ENCODE measurements around the gene STAT2.

Gene STAT2

GRCh38 chr12:56311003-56311402 lies 48.9 kb downstream of the STAT2 start:
- in situ Hi-C loops (cut with MboI; ENCODE audit: low pct_unique_long_range_greater_than_20kb, low sequenced_read_pairs, unreplicated experiment): no loop called here
- DNase-seq (ENCODE audit: low spot score): no peak
- TF ChIP-seq CTCF (IDR thresholded peaks at IDR 0.05; ENCODE audit: extremely low read depth, insufficient read depth, missing control alignments): no peak

GRCh38 chr12:56308714-56309113 lies 51.2 kb downstream of the STAT2 start:
- no peak for DNase-seq (ENCODE audit: low spot score)
- no peak for TF ChIP-seq CTCF (IDR thresholded peaks at IDR 0.05; ENCODE audit: extremely low read depth, insufficient read depth, missing control alignments)

GRCh38 chr12:56307221-56307965 lies 52.5 kb downstream of the STAT2 start:
- DNase-seq (ENCODE audit: low spot score): no peak
- in situ Hi-C loops (cut with MboI; ENCODE audit: low pct_unique_long_range_greater_than_20kb, low sequenced_read_pairs, unreplicated experiment): no loop called here

More at GRCh38 chr12:56308714-56309113, 51.2 kb downstream of the STAT2 start:
- in situ Hi-C loops (cut with MboI; ENCODE audit: low pct_unique_long_range_greater_than_20kb, low sequenced_read_pairs, unreplicated experiment): no loop called here

GRCh38 chr12:56304872-56305590 lies 54.9 kb downstream of the STAT2 start:
- no peak for TF ChIP-seq CTCF (IDR thresholded peaks at IDR 0.05; ENCODE audit: extremely low read depth, insufficient read depth, missing control alignments)

More at GRCh38 chr12:56307221-56307965, 52.5 kb downstream of the STAT2 start:
- TF ChIP-seq CTCF (IDR thresholded peaks at IDR 0.05; ENCODE audit: extremely low read depth, insufficient read depth, missing control alignments): no peak

GRCh38 chr12:56304276-56304675 lies 55.6 kb downstream of the STAT2 start:
- no peak for DNase-seq (ENCODE audit: low spot score)
- in situ Hi-C loops (cut with MboI; ENCODE audit: low pct_unique_long_range_greater_than_20kb, low sequenced_read_pairs, unreplicated experiment): no loop called here
- no peak for TF ChIP-seq CTCF (IDR thresholded peaks at IDR 0.05; ENCODE audit: extremely low read depth, insufficient read depth, missing control alignments)

More at GRCh38 chr12:56304872-56305590, 54.9 kb downstream of the STAT2 start:
- in situ Hi-C loops (cut with MboI; ENCODE audit: low pct_unique_long_range_greater_than_20kb, low sequenced_read_pairs, unreplicated experiment): no loop called here
- DNase-seq (ENCODE audit: low spot score): no peak

- no peak for TF ChIP-seq CTCF (IDR thresholded peaks at IDR 0.05; ENCODE audit: extremely low read depth, insufficient read depth, missing control alignments)
- no peak for DNase-seq (ENCODE audit: low spot score)
- in situ Hi-C loops (cut with MboI; ENCODE audit: low pct_unique_long_range_greater_than_20kb, low sequenced_read_pairs, unreplicated experiment): no loop called here
These were observed 59.1 kb downstream of the STAT2 start for GRCh38 chr12:56300644-56301464.

All from GM13977 (cell line).